CD14-positive monocyte (primary cell): ENCODE results near the gene MLYCD. TPM values are rescaled to one million over a fixed set of nuclear protein-coding genes. Genes with fewer than 3 reads are reported as not detected.

Experiments used
- DNase-seq, 3 donors: peaks; one replicate each; pipeline ENCODE4 v3.0.0-alpha.2; 2011 to 2022
- H2AFZ ChIP-seq: 2 replicates; pipeline ENCODE4 v1.6.0; 2012; ENCODE audit warnings: mild to moderate bottlenecking, low read depth, low read length, inconsistent platforms; ENCODE audit not compliant: insufficient read depth, poor library complexity, severe bottlenecking
- H3K27ac ChIP-seq, 2 donors: 1 replicate in 1 of 2; 2 replicates in 1 of 2; pipeline ENCODE4 v1.5.1; 2012 to 2013; ENCODE audit warnings: low read length in 2 of 2, control low read depth in 1 of 2, inconsistent platforms in 1 of 2, low read depth in 1 of 2, mild to moderate bottlenecking in 1 of 2
- H3K27me3 ChIP-seq, 2 donors: one replicate each; pipeline versions ENCODE4 v1.6.0 to v1.6.1; 2011 to 2013; ENCODE audit warnings: low read length in 2 of 2; ENCODE audit not compliant: control insufficient read depth in 2 of 2, insufficient read depth in 2 of 2
- H3K36me3 ChIP-seq, 2 donors: replicated peaks in 1 of 2; 1 replicate in 1 of 2; 2 replicates in 1 of 2; pipeline versions ENCODE4 v1.5.1 to v1.6.1; 2012 to 2013; ENCODE audit warnings: low read length in 2 of 2, control low read depth in 1 of 2, inconsistent platforms in 1 of 2, mild to moderate bottlenecking in 1 of 2; ENCODE audit not compliant: insufficient read depth in 2 of 2, control insufficient read depth in 1 of 2
- H3K4me1 ChIP-seq, 2 donors: 1 replicate in 1 of 2; 2 replicates in 1 of 2; pipeline versions ENCODE4 v1.5.1 to v1.6.1; 2012 to 2013; ENCODE audit warnings: low read length in 2 of 2, control low read depth in 1 of 2, inconsistent platforms in 1 of 2, mild to moderate bottlenecking in 1 of 2, moderate library complexity in 1 of 2; ENCODE audit not compliant: insufficient read depth in 2 of 2, control insufficient read depth in 1 of 2
- H3K4me2 ChIP-seq: replicated peaks from 2 replicates; pipeline ENCODE3; 2012; ENCODE audit warnings: low read length, moderate library complexity, mild to moderate bottlenecking; ENCODE audit not compliant: poor library complexity, severe bottlenecking; ENCODE audit errors: extremely low read depth
- H3K4me3 ChIP-seq, 3 experiments: fragments of 200-600 bp in 1 of 3; sonication (generic) in 1 of 3; replicated peaks in 1 of 3; 1 replicate in 2 of 3; 2 replicates in 1 of 3; pipeline ENCODE4 v1.5.1; 2011 to 2013; ENCODE audit warnings: low read length in 3 of 3, mild to moderate bottlenecking in 3 of 3, control low read depth in 2 of 3, low read depth in 2 of 3, inconsistent platforms in 1 of 3, moderate library complexity in 1 of 3
- H3K79me2 ChIP-seq: 2 replicates; pipeline ENCODE4 v1.6.0; 2012; ENCODE audit warnings: mild to moderate bottlenecking, control low read depth, inconsistent platforms, low read length, moderate library complexity; ENCODE audit not compliant: insufficient read depth
- H3K9ac ChIP-seq: 2 replicates; pipeline ENCODE4 v1.6.0; 2017; ENCODE audit warnings: low read length, mild to moderate bottlenecking; ENCODE audit not compliant: insufficient read depth, poor library complexity, severe bottlenecking
- H3K9me3 ChIP-seq, 2 donors: replicated peaks in 1 of 2; 1 replicate in 1 of 2; 2 replicates in 1 of 2; pipeline versions ENCODE4 v1.5.1 to v1.6.1; 2012 to 2013; ENCODE audit warnings: low read length in 2 of 2, control low read depth in 1 of 2; ENCODE audit not compliant: control insufficient read depth in 1 of 2, insufficient read depth in 1 of 2
- H4K20me1 ChIP-seq: 2 replicates; pipeline ENCODE4 v1.6.0; 2012; ENCODE audit warnings: mild to moderate bottlenecking, low read length, control low read depth, moderate library complexity; ENCODE audit not compliant: insufficient read depth
- H3K27ac Mint-ChIP-seq, 7 donors: one replicate each; pipeline ENCODE4 v1.8.0; 2020; ENCODE audit warnings: mild to moderate bottlenecking in 7 of 7, mixed read lengths in 7 of 7, moderate library complexity in 6 of 7, inconsistent platforms in 2 of 7
- H3K27me3 Mint-ChIP-seq, 3 donors: one replicate each; pipeline ENCODE4 v1.8.0; 2021 to 2022; ENCODE audit warnings: low read depth in 3 of 3, mild to moderate bottlenecking in 3 of 3, mixed read lengths in 3 of 3, moderate library complexity in 3 of 3, inconsistent platforms in 1 of 3
- H3K36me3 Mint-ChIP-seq, 2 donors: one replicate each; pipeline ENCODE4 v1.8.0; 2020; ENCODE audit warnings: mixed read lengths in 2 of 2, inconsistent platforms in 1 of 2, mild to moderate bottlenecking in 1 of 2
- H3K4me1 Mint-ChIP-seq: one replicate; pipeline ENCODE4 v1.8.0; 2020; ENCODE audit warnings: mild to moderate bottlenecking, mixed read lengths
- H3K4me3 Mint-ChIP-seq, 2 donors: one replicate each; pipeline ENCODE4 v1.8.0; 2020; ENCODE audit warnings: mild to moderate bottlenecking in 2 of 2, mixed read lengths in 2 of 2, moderate library complexity in 1 of 2
- H3K9me3 Mint-ChIP-seq, 7 donors: one replicate each; pipeline ENCODE4 v1.8.0; 2020 to 2022; ENCODE audit warnings: mixed read lengths in 7 of 7, mild to moderate bottlenecking in 6 of 7, moderate library complexity in 6 of 7, inconsistent platforms in 2 of 7
- CTCF ChIP-seq: fragments of 200-600 bp; IDR thresholded peaks from one replicate; pipeline ENCODE4 v1.8.0; 2022; ENCODE audit warnings: antibody characterized with exemption, mild to moderate bottlenecking
- WGBS: methylation state at CpG from one replicate; pipeline ENCODE4 v1.1.5; 2013; ENCODE audit warnings: missing lambda C conversion rate; ENCODE audit not compliant: insufficient coverage; 5-methylcytosine and 5-hydroxymethylcytosine counted together
- intact Hi-C, 2 donors: fragments of 100-400 bp; cut with micrococcal nuclease; formaldehyde crosslinking; loops; one replicate each; pipeline versions ENCODE4 v1.15.0 to v1.15.1; 2023
- polyA plus RNA-seq, 3 donors: library from polyadenylated mRNA; depleted of rRNA in 1 of 3; unstranded in 2 of 3; stranded (reverse) in 1 of 3; fragments of 300-500 nt in 2 of 3; fragments of >200 nt in 1 of 3; fragmentation: Illumina TruSeq in 2 of 3; gene quantifications; 1 replicate in 2 of 3; 2 replicates in 1 of 3; pipeline ENCODE4 v1.2.3, GENCODE V29; 2012 to 2021

Gene MLYCD
- polyA plus RNA-seq, 3 donors: 1.2 to 2.4 (median 1.3) TPM

- Histone ChIP-seq H3K27ac (no peak overlapping the region), H3K36me3 (no peaks in the 10 kb centered on the region), H3K27me3 (no peaks in the 10 kb centered on the region), H3K9me3 (no peaks in the 10 kb centered on the region), H2AFZ (no peak overlapping the region), H3K4me2 (no peak overlapping the region), H3K79me2 (no peaks in the 10 kb centered on the region), H3K9ac (no peak overlapping the region), H3K4me1 (no peaks in the 10 kb centered on the region), H4K20me1 (no peaks in the 10 kb centered on the region), H3K4me3 (no peak overlapping the region)
- peaks cover 0 to 4% (median 0%) of the 10 kb centered on the region in 7 donors for H3K9me3 Mint-ChIP-seq
- TF ChIP-seq CTCF: peak; percentile 63
- peaks cover 1 to 12% (median 6%) of the 10 kb centered on the region in 3 donors for H3K27me3 Mint-ChIP-seq
- no peak overlapping the region for H3K4me3 Mint-ChIP-seq
- DNase-seq: peak; percentile 18 to 43 (median 28)
- no peak overlapping the region for H3K27ac Mint-ChIP-seq
- H3K4me1 Mint-ChIP-seq: no peaks in the 10 kb centered on the region
- no CpG with 5 or more reads among the region's 6 CpGs for WGBS
- H3K36me3 Mint-ChIP-seq: no peaks in the 10 kb centered on the region
- intact Hi-C loops: loop anchor here (5.0 to 10.0 kb wide), 2 partner anchors 52 to 324 kb away; no protein-coding TSS in a partner anchor
These were observed 20.1 kb upstream of the MLYCD start for GRCh38 chr16:83878838-83879237.

- H3K4me1 ChIP-seq: no peaks in the 10 kb centered on the region
- Mint-ChIP-seq H3K27me3 (peaks cover 3 to 5% (median 4%) of the 10 kb centered on the region in 3 donors), H3K27ac (no peak overlapping the region), H3K4me1 (no peaks in the 10 kb centered on the region), H3K36me3 (no peaks in the 10 kb centered on the region), H3K4me3 (no peak overlapping the region), H3K9me3 (no peaks in the 10 kb centered on the region)
- intact Hi-C loops: no loop called here
- H3K9ac ChIP-seq: no peak overlapping the region
- no peak for TF ChIP-seq CTCF
- no peaks in the 10 kb centered on the region for H3K27me3 ChIP-seq
- no peak overlapping the region for H2AFZ ChIP-seq
- DNase-seq: no peak
- H3K79me2 ChIP-seq: no peaks in the 10 kb centered on the region
- H3K4me3 ChIP-seq: no peak overlapping the region
- over 99% methylated on average over 8 of the region's 8 CpGs for WGBS
- H3K9me3 ChIP-seq: no peaks in the 10 kb centered on the region
- H3K27ac ChIP-seq: no peak overlapping the region
- no peaks in the 10 kb centered on the region for H3K36me3 ChIP-seq
- no peaks in the 10 kb centered on the region for H4K20me1 ChIP-seq
- no peak overlapping the region for H3K4me2 ChIP-seq
These were observed 16.6 kb upstream of the MLYCD start for GRCh38 chr16:83882163-83882885.
